SH-SY5Y (cell line): ENCODE measurements around the gene SLC24A4.

Experiments used
- GATA2 ChIP-seq: IDR thresholded peaks from 2 replicates; pipeline ENCODE4 v1.6.1; 2011; ENCODE audit warnings: mild to moderate bottlenecking, low read depth, low read length
- GATA3 ChIP-seq: IDR thresholded peaks from 2 replicates; pipeline ENCODE4 v1.6.1; 2011; ENCODE audit warnings: low read depth, mild to moderate bottlenecking, low read length, moderate library complexity

- TF ChIP-seq GATA2 (no peak), GATA3 (no peak)
Measured at GRCh38 chr14:92503756-92504491, 181.0 kb downstream of the SLC24A4 start.
